ENCODE results near the gene GAB3.

- TF ChIP-seq CTCF (IDR thresholded peaks at IDR 0.05) (no peak), EP300 (IDR thresholded peaks at IDR 0.05) (no peak), POLR2A (IDR thresholded peaks at IDR 0.05) (no peak)
These were observed 19.7 kb downstream of the GAB3 start for GRCh38 chrX:154731184-154731583.

Data from stomach (tissue), 4 donors.